Activated CD4-positive, alpha-beta T cell treated with anti-CD3 and anti-CD28 coated beads, Interleukin-2, Interleukin-6, amounts not matched to agents 100 ng/mL and 50 ng/mL, durations not matched to agents 16 hours and 8 hours (primary cell): ENCODE results near the gene IDH3B.

Experiments
- DNase-seq: peaks from one replicate; pipeline ENCODE4 v3.0.0-alpha.2; 2020

IDH3B gene

DNA sequence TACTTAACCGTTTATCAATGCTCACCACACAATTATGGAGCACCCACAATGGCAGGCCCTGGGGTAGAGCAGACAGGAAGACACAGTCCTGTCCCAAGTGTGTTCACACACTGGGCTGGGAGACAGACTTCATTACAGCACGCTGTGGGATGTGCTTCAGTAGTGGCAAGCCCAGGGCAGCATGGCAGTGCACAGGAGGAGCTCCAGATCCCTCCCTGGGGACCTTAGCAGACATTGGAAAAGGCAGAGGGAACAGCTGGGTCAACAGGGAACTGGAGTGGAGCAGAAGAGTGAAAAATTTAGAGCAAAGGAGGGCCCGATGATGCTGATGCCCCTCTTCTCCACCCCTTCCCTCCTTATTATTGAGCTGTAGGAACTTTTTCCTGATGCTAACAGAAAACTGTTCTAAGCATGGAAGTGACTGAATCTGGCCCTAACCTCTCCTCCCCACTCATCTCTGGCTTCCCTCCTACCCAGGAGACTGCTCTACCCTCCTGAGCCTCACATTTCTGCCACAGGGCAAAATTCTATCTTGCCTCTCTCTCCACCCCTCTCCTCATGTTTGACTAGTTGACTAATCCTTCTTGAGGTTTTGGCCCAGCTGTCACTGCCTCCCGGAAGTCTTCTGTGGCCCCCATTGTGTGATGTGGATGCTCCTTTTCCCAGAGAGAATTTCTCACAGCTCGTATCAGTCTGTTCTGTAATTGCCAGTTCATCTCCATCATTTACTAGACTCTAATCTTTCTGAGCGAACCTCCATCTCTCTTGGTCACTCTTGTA, 52.9 kb downstream of the IDH3B start:
- no peak for DNase-seq

DNA sequence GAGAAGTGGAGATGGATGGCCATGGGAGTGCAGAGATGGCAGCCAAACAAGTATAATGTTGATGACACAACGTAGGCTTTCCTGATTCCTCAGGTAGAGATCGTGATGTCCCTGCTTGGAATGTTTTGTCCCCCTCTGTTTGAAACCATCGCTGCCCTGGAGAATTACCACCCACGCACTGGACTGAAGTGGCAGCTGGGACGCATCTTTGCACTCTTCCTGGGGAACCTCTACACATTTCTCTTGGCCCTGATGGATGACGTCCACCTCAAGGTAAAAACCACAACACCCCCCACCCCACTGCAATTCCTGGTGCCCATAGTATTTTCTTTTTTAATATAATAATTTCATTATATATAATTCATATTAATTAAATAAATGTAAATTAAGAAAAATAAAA, 53.7 kb downstream of the IDH3B start:
- DNase-seq: no peak
